ENCODE results near the gene BMERB1. TPM values are rescaled to one million over a fixed set of nuclear protein-coding genes. Genes with fewer than 3 reads are reported as not detected.

Gene BMERB1
- total RNA-seq, 1 experiment from 2014 or later, result 80.0 TPM

- BruUV-seq (replicated peaks), result no TSS peak
- in situ Hi-C loops (cut with HindIII; ENCODE audit: low pct_unique_long_range_greater_than_20kb, low sequenced_read_pairs), result no loop called here
- ChIA-PET CTCF (no interaction called here), POLR2A (interaction anchor here (0.7 kb wide), 1 partner anchor 9 kb away, joined by 3 read pairs; no protein-coding TSS in a partner anchor)
- intact Hi-C loops (cut with micrococcal nuclease; ENCODE audit: unreplicated experiment), result loop anchor here (10.0 kb wide), 1 partner anchor 60 kb away; no protein-coding TSS in a partner anchor
- DNase-seq (ENCODE audit: low read depth, low spot score), result no peak
- Histone ChIP-seq H3K27ac (ENCODE audit: low read length) (no peak overlapping the region), H3K36me3 (ENCODE audit: control insufficient read depth, insufficient read depth, low read length) (no peaks in the 10 kb centered on the region), H3K4me1 (ENCODE audit: control insufficient read depth, insufficient read depth, low read length) (peaks cover 23% of the 10 kb centered on the region), H3K27me3 (ENCODE audit: control insufficient read depth, insufficient read depth, low read length) (no peaks in the 10 kb centered on the region), H3K4me3 (ENCODE audit: low read depth in 2 of 2, low read length in 2 of 2) (no peak overlapping the region), H3K9me3 (ENCODE audit: control insufficient read depth, insufficient read depth, low read depth, low read length) (no peaks in the 10 kb centered on the region)
- no peak for ATAC-seq
- TF ChIP-seq, protein P1, sequence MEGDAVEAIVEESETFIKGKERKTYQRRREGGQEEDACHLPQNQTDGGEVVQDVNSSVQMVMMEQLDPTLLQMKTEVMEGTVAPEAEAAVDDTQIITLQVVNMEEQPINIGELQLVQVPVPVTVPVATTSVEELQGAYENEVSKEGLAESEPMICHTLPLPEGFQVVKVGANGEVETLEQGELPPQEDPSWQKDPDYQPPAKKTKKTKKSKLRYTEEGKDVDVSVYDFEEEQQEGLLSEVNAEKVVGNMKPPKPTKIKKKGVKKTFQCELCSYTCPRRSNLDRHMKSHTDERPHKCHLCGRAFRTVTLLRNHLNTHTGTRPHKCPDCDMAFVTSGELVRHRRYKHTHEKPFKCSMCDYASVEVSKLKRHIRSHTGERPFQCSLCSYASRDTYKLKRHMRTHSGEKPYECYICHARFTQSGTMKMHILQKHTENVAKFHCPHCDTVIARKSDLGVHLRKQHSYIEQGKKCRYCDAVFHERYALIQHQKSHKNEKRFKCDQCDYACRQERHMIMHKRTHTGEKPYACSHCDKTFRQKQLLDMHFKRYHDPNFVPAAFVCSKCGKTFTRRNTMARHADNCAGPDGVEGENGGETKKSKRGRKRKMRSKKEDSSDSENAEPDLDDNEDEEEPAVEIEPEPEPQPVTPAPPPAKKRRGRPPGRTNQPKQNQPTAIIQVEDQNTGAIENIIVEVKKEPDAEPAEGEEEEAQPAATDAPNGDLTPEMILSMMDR (IDR thresholded peaks at IDR 0.05), result no peak
- TF ChIP-seq REST (IDR thresholded peaks at IDR 0.05; ENCODE audit: insufficient read depth in 1 of 2, low read depth in 2 of 2, low read length in 1 of 2) (no peak), POLR2AphosphoS5 (IDR thresholded peaks at IDR 0.05; ENCODE audit: low read depth, low read length) (no peak), TCF7L2 (IDR thresholded peaks at IDR 0.05; ENCODE audit: low read depth, low read length) (no peak)
These were observed 50.3 kb downstream of the BMERB1 start for GRCh38 chr16:15484662-15485061.

DNA sequence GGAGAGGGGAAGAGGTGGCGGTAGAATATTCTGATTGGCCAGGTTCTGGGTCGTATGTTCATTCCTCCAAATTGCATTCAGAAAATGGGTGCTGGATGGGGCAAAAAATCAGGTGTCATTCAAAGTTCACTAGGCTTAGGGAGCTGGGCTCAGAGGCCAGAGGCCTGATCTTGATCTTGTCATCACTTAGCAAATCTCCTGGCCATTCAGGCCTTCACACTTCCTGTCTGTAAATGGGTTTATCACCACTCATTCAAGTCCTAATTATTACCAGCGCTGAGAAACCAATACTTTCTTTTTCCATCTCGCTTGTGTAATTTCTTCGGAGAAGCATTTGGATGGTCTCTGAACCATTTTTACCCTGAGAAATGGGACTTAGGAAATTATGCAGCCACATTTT, 50.8 kb downstream of the BMERB1 start:
- in situ Hi-C loops (cut with HindIII; ENCODE audit: low pct_unique_long_range_greater_than_20kb, low sequenced_read_pairs), result no loop called here
- POLR2A ChIA-PET, result interaction anchor here (0.7 kb wide), 1 partner anchor 9 kb away, joined by 3 read pairs; no protein-coding TSS in a partner anchor

More for the DNA sequence above, 50.8 kb downstream of the BMERB1 start:
- H3K27me3 ChIP-seq (ENCODE audit: control insufficient read depth, insufficient read depth, low read length), result no peaks in the 10 kb centered on the region
- H3K9me3 ChIP-seq (ENCODE audit: control insufficient read depth, insufficient read depth, low read depth, low read length), result no peaks in the 10 kb centered on the region
- BruUV-seq (replicated peaks), result no TSS peak
- intact Hi-C loops (cut with micrococcal nuclease; ENCODE audit: unreplicated experiment), result loop anchor here (10.0 kb wide), 1 partner anchor 60 kb away; no protein-coding TSS in a partner anchor
- H3K36me3 ChIP-seq (ENCODE audit: control insufficient read depth, insufficient read depth, low read length), result no peaks in the 10 kb centered on the region
- peaks cover 24% of the 10 kb centered on the region for H3K4me1 ChIP-seq (ENCODE audit: control insufficient read depth, insufficient read depth, low read length)
- H3K27ac ChIP-seq (ENCODE audit: low read length), result no peak overlapping the region
- TF ChIP-seq, protein P1 (IDR thresholded peaks at IDR 0.05), result no peak
- TF ChIP-seq REST (IDR thresholded peaks at IDR 0.05; ENCODE audit: insufficient read depth in 1 of 2, low read depth in 2 of 2, low read length in 1 of 2) (no peak), SIN3A (IDR thresholded peaks at IDR 0.05; ENCODE audit: borderline replicate concordance, insufficient read depth, low read depth, low read length) (no peak), POLR2AphosphoS5 (IDR thresholded peaks at IDR 0.05; ENCODE audit: low read depth, low read length) (no peak), TCF7L2 (IDR thresholded peaks at IDR 0.05; ENCODE audit: low read depth, low read length) (no peak)
- H3K4me3 ChIP-seq (ENCODE audit: low read depth in 2 of 2, low read length in 2 of 2), result no peak overlapping the region
- DNase-seq (ENCODE audit: low read depth, low spot score) (no peak), ATAC-seq (no peak)
- CTCF ChIA-PET, result no interaction called here
